HG02763 (cell line): Measurements from ENCODE around the gene BEND6.
A peak's percentile ranks its signal among the peaks of the same experiment; 100 is the strongest.

ENCODE experiments used
- ATAC-seq: cut with Tn5 transposase; IDR thresholded peaks from one replicate; pipeline ENCODE4 v1.9.1; 2021; ENCODE audit warnings: mild to moderate bottlenecking, moderate library complexity; ENCODE audit not compliant: unreplicated experiment

BEND6 gene

GRCh38 chr6:56940463-56940862, 14.4 kb upstream of the BEND6 start:
- no peak for ATAC-seq

- ATAC-seq = no peak
These were observed 13.9 kb upstream of the BEND6 start for GRCh38 chr6:56940977-56941376.

DNA sequence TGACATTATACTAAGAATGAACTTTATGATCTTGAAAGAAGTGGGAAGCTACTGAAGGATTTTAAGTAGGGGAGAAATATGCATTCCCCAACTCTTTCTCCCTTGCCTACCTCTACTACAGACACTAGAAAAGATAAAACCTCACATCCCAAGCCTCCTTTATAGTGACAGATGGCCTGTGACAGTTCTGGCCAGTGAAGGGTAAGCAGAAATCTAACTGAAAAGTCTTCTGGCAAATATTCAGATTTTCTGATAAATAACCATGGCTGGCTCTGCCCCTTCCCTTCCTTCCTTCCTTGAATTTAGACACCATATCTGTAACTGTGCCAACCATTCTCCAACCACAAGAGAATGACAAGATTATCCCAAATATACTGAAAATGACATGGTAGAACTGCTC, 10.2 kb upstream of the BEND6 start:
- no peak for ATAC-seq

DNA sequence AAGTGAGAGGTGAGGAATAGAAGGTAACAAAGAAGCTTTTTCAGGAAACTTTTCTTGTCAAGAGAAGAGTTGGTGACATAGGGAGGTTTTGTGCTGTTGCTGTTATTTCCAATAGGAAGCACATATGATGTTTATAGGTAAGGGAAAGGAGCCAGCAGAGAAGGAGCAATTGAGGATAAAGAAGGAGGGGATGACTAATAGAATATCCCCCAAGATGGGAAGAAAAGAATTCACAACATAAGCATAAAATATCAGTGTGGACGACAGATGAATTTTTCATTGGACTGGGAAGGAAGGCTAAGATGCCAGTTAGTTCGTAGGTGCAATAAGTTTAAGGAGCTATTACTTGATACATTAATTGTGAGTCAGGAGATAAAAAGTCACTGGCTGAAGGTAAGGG, 8.5 kb upstream of the BEND6 start:
- ATAC-seq = no peak

- ATAC-seq = no peak
These were observed 7.0 kb upstream of the BEND6 start for GRCh38 chr6:56947924-56948323.

DNA sequence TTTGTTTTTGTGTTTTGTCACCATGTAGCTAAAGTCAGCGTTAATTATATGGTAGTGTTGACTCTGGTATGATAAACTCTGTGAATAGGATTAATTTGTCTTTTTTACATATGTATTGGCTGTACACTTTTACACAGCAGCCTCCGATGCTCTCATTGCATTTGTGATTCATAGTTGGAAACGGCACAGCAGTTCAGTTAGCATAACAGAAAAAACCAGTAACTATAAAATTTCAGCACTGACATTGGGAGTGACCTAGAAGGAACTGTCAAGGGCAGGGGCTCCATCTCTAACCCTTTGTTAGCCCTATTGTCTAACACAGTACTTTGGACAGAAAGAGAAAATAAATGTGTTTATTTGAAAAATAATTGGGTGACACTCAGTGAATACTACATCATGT, 5.6 kb upstream of the BEND6 start:
- ATAC-seq = no peak

GRCh38 chr6:56949925-56950495, 4.9 kb upstream of the BEND6 start:
- no peak for ATAC-seq

DNA sequence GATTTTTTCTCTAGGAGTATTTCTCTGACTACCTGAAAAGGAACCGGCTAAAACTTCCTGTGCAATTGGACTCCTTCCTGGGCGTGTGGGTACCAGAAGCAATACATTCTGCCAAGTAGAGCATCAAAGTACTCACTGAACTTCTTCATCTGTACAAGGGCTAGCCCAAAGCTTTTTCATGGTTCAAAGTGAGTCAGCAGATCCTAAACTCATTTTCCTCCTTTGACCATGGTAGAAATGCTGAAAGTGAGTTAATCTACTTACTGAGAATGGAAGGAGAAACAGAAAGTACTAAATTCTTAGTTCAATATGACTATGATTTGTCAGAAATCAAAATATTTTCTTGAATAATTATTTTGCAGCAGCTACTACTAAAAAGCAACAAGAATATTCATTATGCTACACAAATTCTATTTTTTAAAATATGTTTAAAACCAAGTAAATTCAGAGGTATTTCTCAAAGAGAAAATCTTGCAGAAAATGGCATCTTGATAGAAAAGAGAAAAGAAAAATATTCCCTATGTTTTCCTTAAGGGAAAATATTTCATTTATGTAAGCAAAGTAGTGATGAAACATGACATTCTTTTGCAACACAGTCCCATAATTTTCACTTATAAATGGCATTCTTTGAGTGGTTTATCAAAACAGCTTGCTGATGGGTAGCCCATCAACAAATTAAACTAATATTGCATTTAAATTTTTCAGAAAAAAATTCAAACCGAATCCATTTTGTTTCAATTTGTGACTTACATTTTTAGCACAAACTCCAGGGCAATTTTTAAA, 3.7 kb upstream of the BEND6 start:
- no peak for ATAC-seq

DNA sequence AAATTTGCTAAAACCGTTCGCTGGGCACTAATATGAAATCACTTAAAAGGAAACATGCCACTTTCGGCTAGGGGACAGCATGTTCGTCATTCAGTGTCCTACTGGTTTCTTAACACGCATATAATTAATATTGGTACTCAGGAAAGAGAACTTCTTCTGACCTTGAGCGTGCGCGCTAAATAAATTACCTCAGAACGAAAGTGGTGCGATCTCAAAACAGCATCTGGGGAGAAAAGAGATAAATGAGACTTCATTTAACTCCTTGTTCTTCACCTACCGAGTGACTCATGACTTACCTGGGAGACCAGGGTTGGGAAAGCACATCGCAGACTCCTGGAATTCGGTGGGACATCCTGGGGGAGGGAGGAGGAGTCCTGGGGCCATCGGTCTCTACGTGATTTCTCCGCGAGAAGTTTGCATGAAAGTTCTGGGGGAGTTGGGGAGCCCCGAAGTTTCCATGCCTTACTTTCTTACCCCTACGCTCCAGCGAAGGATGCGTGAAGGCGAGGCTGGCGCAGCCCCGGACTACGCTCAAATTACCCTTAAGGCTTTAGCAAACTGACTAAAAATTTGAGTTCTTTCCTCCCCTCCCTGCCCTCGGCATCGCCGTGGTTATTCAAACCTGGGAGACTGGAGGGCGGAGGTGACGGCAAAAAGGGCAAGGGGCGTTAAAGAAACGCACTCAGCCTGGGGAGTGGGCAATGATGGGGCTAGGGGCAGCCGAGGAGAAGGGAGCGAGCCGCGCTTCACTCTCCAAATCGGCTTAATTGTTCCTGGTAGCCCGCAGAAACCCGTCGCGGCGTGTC, 1.1 kb upstream of the BEND6 start:
- no peak for ATAC-seq

DNA sequence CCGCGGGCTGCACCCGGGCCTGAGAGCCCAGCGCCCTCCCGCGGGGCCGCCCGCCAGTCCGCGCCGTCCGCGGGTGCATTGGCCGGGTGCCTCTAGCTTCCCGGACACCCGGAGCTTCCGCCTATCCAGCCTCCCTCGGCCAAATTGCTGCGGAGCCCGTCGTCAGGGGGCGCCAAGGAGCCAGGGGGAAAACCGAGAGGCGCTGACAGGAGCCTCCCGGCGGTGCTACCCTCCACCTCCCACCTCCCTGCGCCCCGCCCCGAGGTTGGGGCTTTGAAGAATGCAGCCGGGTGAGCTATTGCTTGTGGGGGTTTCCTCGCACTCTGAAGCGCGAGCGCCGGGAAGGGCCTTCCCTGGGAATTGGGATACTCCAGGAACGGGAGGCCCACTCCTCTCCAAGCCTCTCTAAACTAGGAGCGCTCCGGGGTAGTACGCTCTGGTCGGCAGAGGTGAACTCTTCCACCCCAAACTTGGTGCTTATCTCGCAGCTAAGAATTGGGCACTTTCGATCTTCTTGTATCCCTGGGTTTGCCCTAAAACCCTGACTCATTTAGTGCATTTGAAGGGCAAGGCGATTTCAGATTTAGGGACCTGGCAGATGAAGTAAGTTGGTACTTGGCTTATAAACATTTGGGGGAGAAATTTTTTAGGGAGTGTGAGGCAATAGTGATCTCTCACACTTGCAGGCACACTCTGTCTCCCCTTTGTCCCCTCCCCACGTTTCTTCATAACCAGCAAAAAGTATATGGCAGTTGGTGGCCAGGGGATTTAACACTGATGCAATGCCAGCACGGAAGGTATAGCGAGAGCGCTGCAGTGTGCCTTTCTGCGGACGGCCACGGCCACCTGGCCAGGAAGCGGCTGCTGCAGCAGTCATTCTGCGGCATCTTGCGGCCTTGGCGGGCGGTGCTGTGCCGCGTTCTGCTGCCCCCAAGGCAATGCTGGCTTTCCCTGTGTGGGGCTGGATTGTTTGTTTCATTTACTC, 556 bp downstream of the BEND6 start:
- ATAC-seq = peak; percentile 68

- ATAC-seq = no peak
These were observed 1.6 kb downstream of the BEND6 start for GRCh38 chr6:56956491-56956890.

GRCh38 chr6:56957856-56958255, 2.9 kb downstream of the BEND6 start:
- ATAC-seq = no peak

- ATAC-seq = no peak
These were observed 3.6 kb downstream of the BEND6 start for GRCh38 chr6:56958481-56958880.

DNA sequence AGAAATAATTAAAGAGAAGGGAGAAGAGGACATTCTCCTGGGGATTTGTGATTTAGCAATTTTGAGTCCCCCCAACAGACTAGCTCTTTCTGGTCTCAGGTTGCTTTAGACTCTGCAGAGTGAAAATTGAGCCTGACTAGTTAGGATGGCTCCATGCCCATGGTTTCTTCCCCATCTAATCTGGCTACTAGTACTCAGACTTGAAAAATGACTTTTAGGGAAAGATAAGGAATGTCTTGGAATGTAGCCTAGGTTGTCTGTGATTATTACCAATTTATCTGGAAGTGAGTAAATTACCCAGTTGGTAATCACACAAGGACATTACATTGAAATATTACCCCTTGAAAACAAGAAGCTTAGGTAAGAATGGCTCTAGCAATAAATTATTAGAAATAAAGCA, 4.2 kb downstream of the BEND6 start:
- no peak for ATAC-seq

GRCh38 chr6:56959938-56960337, 5.0 kb downstream of the BEND6 start:
- no peak for ATAC-seq

DNA sequence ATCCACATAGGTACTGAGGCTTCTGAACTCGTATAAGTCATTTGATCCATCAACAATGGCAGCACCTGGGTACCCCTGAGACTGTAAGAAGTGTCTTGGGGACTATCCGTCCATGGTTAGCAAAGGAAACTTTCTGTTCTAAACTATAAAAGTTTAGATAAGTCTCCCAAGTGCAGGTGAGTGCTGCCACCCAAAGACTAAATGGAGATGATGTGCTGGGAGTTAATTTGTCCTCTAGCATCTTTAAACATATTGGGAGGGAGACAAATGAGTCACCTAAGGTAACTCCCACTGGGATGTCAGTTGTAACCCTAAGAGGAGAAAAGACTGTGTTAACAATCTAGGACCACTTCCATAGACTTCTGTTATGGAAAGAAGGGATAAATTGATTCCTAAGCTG, 6.2 kb downstream of the BEND6 start:
- no peak for ATAC-seq

DNA sequence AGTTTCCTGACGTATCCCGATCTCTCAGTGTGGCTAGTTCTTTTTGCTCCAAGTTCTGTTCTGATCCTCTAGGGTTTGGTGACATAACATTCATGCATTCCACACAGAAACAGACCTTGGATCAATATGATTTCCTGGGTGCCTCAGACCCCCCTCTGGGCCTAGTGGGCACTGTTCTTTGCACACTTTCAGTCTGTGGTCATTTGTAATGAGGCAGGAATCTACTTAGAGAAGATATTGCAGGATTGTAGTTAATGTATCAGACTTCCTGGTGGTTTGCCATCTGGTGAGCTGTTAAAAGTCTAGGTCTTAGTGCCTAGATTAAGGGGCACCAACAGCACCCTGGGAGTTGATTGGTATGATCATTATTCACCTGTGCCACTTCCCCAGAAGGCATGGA, 7.5 kb downstream of the BEND6 start:
- no peak for ATAC-seq

- no peak for ATAC-seq
These were observed 8.1 kb downstream of the BEND6 start for GRCh38 chr6:56963043-56963442.

DNA sequence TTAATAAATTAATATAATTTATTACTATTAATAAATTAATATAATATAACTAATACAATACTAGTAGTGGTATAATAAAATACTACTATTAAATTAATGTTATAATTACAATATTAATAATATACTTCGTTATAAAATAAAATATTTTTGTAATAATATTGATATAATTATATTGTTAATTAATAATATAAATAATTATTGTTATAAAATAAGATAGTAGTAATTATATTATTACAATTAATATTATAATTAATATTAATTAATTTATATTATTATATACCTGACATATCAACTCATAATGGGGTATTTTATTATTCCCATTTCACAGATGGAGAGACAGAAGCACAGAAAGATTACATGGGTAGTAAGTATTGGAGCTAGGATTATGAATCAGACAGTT, 8.9 kb downstream of the BEND6 start:
- no peak for ATAC-seq

DNA sequence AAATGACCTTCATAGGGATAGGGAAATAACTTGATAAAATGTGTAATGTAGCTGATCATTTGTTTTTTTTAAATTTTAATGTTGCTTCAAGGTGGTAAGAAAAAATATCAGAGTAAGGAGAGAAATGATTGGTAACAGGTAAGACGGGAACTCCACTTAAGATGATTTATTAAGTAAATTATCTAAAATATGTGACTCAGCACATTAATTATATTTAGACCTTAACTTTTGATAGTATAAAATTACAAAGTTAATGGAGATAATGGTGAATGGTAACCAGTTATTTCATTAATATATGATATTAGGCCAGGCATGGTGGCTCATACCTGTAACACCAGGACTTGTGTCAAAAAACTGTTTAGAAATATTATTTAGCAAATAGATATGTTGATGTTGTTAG, 10.2 kb downstream of the BEND6 start:
- ATAC-seq = no peak

GRCh38 chr6:56970849-56971248, 15.9 kb downstream of the BEND6 start:
- no peak for ATAC-seq
